GM18951 (cell line): ENCODE results near the gene MAD2L2.

Experiments used
- POLR2A ChIP-seq: IDR thresholded peaks from 4 replicates; pipeline ENCODE4 v1.6.1; 2011; ENCODE audit warnings: mild to moderate bottlenecking; ENCODE audit not compliant: insufficient read length, insufficient read depth; ENCODE audit errors: extremely low read depth
- in situ Hi-C: fragments of 300-500 bp; cut with MboI; formaldehyde crosslinking; loops from one replicate; pipeline ENCODE4 v1.12.0; 2022; ENCODE audit warnings: low sequenced_read_pairs, mixed read lengths, inconsistent platforms; ENCODE audit not compliant: unreplicated experiment

The MAD2L2 gene

DNA sequence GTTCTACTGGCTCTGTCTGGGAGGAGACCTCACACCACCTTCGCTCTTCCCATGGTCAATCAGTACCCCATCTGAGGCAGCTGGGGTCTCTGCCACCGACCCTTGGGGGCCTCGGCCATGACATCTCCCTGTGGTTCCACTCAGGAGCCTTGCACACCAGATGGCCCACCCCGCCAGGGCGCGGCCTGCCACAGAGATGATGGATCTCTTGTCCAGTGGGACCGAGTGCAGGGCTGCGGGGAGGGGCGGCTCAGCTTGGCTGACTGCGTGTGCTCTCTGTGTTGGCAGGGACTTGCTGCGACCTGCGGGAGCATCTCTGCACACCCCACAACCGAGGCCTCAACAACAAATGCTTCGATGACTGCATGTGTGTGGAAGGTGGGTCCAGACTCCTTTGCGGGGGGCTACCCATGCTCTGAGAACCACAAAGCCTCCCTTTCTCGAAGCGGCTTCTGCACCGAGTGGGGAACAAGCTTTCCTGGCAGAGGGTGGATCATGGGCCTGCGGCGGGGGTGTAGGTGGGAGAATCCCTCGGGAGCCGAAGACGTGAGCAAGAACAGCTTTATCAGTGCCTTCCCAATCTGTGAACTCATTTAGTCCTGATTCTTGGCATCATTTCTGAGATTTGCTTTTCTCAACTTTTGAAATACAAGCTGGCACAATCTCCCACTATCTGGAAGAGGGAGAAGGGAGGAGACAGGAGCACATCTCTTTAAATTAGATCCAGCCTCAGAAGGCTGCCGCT lies 34.1 kb upstream of the MAD2L2 start:
- TF ChIP-seq POLR2A: no peak

DNA sequence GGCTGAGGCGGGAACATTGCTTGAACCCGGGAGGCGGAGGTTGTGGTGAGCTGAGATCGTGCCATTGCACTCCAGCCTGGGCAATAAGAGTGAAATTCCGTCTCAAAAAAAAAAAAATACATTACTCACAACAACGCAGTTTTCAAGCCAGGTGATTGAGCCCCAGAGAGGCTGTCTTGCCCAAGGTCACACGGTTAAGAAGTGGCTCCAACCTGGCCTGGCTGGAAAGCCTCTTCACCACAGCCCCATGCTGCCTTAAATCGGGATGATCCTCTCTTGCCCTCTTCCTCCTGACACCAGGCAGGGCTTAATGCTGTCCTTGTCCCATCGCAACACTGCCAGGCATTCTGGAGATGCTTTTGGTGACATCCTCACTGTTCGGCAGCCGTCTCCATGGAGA lies 32.1 kb upstream of the MAD2L2 start:
- in situ Hi-C loops: no loop called here
- TF ChIP-seq POLR2A: no peak

More for the DNA sequence above, 34.1 kb upstream of the MAD2L2 start:
- in situ Hi-C loops: no loop called here

DNA sequence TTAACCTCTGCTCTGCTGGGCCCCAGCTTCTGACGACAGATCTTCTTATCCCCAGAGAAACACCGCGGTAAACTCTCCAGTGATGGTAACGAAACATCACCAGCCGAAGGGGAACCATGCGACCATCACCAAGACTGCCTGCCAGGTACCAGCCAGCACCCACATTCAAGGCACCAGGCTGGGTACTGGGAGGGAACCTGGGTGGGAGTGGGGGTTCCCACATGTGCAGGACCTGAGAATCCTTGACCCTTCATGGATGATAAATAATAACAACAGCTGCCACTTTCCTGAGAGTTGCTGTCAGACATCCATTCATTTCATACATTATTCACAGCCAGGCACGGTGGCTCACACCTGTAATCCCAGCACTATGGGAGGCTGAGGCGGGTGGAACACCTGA lies 31.3 kb upstream of the MAD2L2 start:
- in situ Hi-C loops: no loop called here
- TF ChIP-seq POLR2A: no peak

DNA sequence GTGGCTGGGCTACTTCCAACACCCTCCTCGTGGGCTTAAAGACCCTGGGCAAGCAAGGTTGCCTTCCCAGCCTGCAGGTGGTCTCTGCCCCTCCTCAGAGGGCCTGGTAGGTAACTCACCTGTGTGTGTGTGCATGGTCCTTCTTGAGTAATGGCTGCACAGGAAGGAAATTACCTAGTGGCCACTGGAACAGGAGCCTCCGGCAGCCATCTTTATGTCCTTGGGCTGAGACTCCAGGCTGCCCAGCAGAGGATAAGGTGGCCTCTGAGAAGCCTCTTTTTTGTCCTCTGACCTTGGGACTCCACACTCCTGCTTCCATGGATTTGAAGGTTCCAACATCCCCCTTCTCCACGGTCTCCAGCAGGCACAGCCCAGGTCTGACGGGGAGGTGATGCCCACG lies 30.5 kb upstream of the MAD2L2 start:
- in situ Hi-C loops: no loop called here
- TF ChIP-seq POLR2A: no peak

DNA sequence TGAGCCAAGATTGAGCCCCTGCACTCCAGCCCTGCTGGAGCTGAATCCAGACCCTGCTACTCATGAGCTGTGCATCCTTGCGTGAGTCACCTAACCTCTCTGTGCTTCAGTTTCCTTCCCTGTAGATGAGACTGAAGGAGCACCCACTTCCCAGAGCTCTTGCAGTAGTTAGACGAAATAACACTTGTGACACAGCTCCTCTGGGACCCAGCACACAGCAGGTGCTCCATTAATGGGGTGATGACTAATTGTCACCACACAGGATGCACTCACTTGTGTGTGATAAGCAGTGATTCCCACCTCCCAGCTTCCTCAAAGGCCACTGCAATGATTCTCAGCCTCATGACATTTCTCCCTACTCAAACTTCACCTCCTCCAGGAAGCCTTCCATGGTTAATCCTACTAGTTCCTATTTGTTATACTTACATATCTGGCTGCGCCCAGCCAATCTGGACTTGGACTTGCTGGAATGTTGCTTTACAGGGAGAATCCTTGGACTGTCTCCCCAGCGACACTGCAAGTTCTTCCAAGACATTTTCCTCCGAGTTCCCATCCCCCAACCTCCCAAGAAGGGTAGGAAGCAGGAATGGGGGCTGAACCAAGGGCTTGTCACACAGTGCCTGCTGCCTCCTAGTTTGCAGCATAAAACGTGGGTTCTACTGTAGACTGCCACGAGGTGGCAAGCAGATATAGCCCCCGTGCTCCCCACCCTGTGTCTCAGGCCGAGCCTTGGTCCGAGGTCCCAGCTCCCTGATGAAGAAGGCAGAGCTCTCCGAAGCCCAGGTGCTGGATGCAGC lies 27.8 kb upstream of the MAD2L2 start:
- in situ Hi-C loops: no loop called here
- no peak for TF ChIP-seq POLR2A

DNA sequence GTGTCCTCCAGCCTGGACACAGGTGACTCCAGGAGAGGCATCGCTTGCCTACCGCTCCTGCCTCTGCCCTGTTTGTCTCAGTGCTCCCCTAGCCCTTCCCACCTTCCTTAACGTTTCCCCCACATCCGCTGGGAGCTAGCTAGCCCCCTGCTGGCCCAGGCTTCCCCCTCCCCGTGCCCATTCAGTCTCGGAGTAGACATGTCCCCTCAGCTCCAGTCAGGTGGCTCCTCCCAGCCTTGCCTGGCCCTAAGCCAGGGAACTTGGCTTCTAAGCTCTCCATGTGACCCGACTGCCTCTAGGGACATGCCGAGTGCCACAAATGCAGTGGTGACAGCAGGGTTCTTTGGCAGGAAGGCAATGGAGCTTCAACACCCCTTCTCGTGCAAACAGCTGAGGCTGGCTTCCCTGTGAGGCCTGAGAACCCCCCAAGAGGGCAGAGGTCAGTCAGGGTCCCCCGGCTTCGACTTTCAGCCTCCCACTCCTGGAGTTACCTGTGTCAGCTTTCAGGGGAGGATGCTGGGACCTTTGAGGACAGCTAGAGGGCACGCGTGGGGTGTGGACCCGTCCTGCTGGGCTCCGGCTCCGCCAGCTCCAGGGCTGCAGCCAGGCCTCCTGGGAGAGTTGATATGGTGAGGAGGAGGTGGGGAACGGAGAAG lies 26.8 kb upstream of the MAD2L2 start:
- in situ Hi-C loops: no loop called here
- TF ChIP-seq POLR2A: no peak

DNA sequence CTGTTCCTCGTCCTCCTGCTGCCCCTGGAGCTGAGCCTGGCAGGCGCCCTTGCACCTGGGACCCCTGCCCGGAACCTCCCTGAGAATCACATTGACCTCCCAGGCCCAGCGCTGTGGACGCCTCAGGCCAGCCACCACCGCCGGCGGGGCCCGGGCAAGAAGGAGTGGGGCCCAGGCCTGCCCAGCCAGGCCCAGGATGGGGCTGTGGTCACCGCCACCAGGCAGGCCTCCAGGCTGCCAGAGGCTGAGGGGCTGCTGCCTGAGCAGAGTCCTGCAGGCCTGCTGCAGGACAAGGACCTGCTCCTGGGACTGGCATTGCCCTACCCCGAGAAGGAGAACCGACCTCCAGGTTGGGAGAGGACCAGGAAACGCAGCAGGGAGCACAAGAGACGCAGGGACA lies 25.3 kb upstream of the MAD2L2 start:
- TF ChIP-seq POLR2A: no peak
- in situ Hi-C loops: no loop called here

DNA sequence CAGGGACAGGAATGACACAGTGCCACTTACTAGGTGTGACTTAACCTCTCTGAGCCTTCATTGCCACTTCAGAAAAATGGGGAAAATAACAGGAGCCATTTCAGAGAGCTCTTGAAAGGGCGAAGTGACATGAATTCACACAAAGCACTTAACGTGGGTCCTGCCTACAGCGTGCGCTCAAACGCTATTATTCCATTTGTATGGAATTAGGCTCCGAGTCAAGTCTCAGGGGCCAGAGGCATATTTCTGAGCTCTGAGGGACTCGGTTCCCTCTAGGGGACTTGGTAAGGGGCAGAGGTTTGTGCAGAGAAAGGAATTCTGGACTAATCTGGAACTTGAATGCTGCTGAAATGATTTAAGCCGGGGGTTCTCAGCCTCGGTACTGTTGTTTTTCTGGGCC lies 24.6 kb upstream of the MAD2L2 start:
- no peak for TF ChIP-seq POLR2A
- in situ Hi-C loops: no loop called here

DNA sequence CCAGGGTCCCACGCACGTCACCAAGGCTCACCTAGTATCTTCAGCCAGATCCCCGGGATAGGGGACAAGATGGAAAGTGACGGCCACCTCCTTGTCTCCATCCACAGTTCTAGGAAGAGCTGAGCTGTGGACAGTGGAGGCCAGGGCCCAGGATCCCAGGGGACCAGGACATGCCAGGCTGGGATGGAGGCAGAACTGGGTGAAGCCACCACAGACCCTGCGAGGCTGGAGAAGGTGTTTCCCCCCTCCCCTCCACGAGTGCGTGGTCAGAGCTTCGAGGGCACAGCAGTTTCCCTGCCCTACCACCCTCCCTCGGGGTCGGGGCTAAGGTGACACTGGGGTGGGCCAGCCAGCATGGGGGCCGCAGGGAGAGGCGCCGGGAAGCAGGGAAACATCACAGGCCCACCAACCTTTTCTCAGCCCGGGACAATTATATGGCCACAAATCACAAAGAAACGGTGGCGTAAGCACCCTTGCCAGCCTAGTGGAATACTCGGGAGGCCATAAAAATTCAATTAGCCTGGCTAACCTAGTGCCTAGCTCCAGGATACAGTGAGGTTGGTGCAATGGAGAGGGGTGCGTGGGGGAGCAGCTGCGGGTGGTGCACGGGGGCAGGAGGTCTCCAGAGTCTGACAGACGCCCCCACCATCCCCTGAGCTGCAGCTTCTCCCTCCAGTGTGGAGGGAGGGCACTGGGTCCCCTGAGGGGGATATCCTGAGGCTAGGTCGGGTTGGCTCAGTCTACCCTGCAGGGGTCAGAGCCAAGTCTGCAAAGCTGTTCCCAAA lies 23.9 kb upstream of the MAD2L2 start:
- no peak for TF ChIP-seq POLR2A
- in situ Hi-C loops: no loop called here

DNA sequence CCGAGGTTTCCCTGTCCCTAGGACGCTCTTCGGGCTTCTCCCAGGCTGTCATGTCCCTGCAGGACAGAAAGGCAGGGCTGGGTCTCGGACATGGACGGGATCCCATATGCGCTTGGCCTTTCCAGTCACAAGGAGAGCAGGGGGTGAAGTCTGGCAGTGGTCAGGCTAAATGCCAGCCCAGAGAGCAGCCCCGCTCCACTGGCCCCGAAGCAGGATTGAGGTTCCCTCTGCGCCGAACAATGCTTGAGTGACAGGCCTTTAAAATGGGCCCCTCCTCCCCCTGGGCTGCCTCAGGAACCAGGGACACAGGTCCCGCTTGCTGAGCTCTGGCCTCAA lies 23.2 kb upstream of the MAD2L2 start:
- in situ Hi-C loops: no loop called here
- no peak for TF ChIP-seq POLR2A

DNA sequence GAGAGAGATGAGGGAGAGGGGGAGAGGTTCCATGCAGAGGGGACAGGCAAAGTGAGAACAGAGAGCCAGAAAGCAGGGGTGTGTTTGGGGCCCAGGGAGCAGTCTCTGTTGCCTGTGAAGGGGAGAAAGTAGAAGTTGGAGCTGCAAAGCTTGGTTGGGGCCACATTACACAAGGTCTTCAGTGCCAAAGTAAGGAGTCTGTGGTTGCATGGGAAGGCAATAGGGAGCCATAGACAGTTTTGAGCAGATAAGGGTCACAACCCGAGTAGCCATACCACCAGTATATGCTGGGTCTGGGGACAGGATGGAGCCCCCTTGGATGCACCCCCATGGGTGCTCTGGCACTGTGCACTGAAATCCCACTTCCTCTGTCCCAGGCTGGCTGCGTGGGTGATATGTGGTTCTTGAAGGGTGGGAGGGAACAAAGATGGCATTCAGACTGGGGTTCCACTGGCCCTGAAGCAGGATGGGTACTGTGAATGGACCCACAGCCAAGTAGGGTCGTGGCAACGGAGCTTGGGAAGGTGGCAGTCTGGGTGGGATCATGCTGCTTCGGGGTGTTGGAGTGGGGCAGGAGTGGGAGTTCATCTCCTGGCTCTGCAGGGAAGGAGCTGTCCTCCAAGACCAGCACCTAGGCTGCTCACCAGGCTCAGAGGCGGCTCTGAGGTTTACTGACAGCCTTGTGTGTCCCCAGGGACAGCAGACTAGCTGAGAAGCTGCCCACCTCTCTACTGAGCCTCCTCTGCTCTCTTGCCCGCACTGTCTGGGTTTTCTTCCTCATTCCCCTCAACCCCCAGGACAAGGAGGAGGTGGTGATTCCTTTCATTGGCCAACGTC lies 22.6 kb upstream of the MAD2L2 start:
- in situ Hi-C loops: no loop called here
- no peak for TF ChIP-seq POLR2A
